Limb (tissue), 2 donors: Measurements from ENCODE around the gene DENND1A.
"Not testable (repeated sequence)": the region's sequence is repeated elsewhere in the genome, so short reads cannot be mapped to it uniquely, and the experiment has no call there.

Experiments used
- DNase-seq, 2 donors: peaks; one replicate each; pipeline ENCODE4 v3.0.0-alpha.2; 2016; ENCODE audit errors: extremely low spot score in 2 of 2

The DENND1A gene

DNA sequence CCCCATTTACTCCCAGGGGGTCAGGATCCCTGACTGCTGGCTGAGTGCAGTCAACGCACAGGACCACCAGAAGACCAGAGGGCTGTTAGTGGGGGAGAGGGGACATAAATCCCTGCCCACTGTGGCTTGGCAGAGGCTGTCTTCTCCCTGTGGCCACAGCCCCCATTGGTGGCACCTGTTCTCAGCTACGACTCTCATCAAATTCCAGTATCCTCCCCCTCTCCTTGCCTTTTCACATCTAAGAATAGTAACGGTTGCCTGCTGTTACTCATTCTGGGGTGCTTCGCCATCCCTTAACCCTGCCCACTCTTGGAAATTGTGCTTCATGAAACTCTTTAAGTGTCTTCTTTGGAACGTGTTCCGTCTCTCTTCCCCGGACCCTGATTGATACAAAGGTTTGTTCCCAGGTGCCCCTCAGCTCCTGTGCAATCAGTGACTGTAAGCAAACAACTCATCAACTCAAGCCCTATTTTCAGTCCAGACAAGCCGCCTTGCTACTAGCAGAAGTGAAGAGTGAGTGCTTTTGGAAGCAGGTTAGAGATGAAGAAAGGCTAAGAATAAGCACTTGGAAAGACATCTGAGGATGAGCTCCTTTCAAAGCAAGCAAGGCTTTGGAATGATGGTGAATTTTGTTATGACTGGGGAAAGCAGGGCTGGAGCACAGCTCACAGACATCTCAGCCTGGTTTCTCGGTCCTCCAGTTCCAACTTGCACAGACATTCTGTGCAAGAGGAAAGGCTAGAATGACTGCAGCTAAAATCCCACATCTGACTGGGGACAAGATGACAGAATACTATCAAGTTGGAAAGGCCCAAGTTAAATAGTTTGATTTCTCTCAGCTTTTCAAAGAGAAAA, 22.9 kb upstream of the DENND1A start:
- DNase-seq: no peak

DNA sequence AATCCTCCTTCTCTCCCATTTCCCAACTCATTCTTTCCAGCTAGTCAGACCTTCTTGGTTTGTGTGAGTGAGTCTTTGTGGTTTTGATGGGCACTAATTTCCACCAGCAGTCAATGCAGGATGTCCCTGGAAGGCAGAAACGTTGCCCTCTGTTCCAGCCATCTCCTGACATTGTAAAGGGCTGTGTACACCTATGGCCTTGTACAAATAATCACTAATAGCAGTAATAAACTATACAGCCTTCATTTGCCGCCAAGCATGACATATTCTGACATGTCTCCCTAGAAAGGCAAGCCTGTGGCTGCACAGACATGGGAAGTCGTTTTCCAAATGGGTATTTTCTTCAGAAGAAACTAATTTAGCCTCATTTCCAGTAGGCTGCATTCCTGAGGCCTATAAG, 18.4 kb upstream of the DENND1A start:
- DNase-seq: no peak

DNA sequence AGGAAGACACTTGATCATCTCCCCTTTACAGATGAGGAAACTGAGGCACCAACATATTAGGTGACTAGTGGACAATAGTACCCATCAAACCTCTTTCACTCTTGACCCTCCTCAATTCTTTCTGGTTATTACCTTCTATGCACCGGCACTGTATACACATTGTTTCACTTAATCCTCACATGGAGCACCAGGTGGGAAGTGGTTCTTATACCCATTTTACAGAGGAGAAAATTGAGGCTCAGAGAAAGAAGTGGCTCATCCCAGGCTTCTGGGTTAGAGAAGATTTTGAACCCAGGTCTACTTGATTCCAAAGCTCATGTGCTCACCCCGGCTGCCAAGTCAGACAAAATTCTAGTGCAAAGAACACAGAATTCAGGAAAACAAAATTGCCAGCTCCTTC, 17.4 kb upstream of the DENND1A start:
- DNase-seq: no peak

DNA sequence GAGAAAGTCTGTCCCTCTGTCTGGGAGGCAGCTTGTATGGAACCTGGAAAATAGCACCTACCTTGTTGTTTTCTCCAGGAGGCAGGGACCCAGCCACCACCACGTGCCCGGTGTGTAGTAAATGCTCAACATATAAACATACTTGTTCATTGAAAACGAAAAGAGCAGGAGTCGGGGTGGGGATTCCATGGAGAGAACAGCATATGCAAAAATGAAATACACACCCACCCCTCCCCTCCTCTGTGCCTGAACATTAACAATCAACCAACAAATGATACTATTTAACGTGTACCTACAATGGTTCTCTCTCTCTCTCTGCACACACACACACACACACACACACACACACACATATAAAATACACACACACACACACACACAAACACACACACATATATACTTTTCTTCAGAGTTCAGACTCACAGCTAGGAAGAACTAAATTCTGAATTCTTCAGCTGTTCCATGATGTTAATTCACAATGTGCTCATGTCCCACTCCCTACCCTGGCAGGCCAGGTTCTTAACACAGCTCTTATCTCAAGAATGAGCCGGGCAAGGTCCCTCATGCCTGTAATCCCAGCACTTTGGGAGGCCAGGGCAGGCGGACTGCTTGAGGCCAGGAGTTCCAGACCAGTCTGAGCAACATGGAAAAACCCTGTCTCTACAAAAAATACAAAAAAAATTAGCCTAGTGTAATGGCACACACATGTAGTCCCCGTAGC, 16.3 kb upstream of the DENND1A start:
- DNase-seq: no peak

DNA sequence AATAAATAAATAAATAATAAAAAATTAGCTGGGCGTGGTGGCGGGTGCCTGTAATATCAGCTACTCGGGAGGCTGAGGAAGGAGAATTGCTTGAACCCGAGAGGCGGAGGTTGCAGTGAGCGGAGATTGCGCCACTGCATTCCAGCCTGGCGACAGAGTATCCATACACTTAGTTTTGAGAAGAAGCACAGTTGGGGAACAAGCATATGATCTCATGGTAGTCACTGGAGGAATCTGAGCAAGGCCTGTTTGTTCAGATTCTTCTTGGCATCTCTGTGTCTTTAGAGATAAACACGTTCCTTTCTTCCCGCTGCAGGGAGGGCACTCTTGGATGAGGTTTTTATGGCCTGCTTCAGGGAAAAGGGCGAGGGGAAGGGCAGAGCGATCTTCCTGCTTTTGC, 15.6 kb upstream of the DENND1A start:
- DNase-seq: no peak

DNA sequence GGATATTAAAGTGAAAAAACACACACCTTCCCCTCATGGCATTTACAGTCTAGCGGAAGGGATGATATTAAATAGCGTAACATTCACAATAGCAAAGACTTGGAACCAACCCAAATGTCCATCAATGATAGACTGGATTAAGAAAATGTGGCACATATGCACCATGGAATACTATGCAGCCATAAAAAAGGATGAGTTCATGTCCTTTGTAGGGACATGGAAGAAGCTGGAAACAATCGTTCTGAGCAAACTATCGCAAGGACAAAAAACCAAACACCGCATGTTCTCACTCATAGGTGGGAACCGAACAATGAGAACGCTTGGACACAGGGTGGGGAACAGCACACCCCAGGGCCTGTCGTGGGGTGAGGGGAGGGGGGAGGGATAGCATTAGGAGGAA, 14.5 kb upstream of the DENND1A start:
- not testable (repeated sequence) for DNase-seq

DNA sequence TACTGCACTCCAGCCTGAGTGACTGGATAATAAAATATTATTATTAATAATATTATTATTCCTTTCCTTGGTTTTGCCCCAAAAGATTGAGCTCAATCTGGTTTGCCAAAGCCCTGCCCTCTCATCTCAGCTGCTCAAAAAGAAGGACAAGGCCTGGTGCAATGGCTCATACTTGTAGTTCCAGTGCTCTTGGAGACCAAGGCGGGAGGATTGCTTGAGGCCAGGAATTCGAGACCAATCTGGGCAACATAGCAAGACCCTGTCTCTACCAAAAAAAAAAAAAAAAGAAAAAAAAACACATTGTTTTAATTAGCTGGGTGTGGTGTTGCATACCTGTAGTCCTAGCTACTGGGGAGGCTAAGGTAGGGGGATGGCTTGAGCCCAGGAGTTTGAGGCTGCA, 13.7 kb upstream of the DENND1A start:
- no peak for DNase-seq

DNA sequence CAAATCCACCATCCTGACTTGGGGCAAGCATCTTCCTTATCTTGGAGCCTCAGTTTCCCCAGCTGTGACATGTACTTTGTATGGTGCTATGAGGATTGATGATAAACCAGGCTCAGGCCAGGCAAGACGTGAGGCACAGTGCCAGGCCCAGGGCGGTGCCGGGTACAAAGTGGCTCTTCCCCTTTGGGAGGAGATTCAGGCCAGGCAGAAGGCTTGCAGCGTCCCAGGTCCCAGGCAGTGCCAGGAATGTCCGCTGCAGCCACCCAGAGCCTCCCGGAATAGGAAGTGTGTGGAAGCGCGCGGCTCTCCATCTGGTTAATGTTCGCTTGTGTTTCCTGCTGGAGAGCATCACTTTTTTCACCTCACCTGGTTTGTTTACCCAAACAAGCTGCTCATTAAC, 12.6 kb upstream of the DENND1A start:
- DNase-seq: no peak

DNA sequence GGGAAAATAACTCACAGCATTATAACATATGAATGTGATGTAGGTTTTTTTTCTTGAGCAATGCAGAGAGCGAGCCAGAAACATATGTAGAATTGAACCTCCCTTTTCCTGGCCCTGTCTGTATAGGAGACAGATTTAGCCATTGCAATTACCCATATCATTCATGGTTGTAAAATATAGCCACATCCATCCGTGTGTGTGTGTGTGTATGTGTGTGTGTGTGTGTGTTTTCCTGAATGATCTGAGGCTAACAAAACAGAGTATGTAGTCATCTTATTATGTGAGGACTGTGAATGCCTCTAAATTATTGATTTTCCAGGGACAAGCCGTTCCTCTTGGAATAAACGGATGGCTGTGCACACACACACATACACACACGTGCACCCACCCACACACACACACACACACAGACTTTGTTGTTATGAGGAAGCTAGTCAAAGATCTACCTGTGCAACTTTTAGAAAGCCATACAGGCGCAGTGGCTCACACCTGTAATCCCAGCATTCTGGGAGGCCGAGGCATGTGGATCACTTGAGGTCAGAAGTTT, 11.7 kb upstream of the DENND1A start:
- peak in 1 of 2 donors; percentile 45 for DNase-seq

DNA sequence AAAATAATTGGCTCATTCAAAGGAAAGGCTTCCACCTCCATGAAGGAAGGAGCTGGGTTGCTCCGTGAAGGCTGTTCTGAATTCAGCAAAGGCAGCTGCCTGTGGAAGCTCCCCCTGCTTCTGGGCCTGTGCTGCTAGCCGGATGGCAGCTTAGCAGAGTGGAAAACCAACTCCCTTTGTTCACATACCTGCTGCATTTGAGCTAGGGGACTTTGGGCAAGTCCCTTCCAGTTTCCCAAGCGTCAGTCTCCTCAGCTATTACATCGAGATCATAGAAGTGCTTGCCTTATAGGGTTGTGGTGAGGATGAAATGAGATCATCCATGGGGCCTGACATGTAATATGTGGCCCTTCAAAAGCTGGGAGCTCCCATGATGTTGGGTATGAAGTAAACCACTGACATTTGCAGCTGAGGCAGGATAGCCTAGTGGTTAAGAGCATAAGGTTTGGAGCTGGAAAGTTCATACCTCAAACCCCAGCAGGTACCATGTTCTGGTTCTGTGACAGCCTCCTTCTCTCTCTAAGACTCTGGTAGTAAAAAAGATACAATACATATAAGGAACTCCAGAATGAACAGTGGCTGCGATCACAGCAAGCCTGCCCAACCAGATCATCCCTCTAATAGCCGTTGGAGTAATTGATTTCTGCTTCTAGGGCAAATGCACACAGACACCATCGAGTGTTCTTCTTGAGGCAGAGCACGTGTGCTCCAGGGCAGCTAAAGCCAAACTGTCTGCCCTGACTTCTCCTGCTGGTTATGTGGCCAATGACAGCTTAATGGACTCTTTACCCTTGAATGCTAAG, 11.0 kb upstream of the DENND1A start:
- no peak for DNase-seq

DNA sequence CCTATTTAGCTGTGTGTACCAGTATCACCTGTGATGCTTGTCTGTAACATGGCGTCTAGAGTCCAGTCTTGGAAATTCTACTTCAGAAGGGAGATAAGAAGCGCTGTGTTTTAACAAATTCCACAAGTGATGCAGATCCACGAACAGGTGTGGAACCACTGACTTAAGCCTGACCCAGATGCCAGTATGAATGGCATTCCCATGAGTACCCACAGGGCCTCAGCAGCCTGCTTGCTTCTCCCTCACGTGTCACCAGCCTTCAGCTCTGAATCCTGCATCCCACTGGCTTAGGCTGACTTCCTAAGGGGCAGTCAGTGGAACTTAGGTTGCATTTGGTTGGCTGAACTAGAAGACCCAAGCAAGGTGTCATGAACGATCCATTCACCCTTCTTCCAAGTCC, 8.5 kb upstream of the DENND1A start:
- DNase-seq: no peak

DNA sequence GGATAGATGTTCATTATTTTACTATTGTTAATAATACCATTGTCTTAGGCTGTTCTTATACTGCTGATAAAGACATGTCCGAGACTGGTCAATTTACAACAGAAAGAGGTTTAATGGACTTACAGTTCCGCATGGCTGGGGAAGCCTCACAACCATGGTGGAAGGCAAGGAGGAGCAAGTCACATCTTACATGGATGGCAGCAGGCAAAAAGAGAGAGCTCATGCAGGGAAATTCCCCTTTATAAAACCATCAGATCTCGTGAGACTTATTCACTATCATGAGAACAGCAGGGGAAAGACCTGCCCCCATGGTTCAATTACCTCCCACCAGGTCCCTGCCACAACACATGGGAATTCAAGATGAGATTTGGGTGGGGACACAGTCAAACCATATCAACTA, 6.6 kb upstream of the DENND1A start:
- DNase-seq: not testable (repeated sequence)

DNA sequence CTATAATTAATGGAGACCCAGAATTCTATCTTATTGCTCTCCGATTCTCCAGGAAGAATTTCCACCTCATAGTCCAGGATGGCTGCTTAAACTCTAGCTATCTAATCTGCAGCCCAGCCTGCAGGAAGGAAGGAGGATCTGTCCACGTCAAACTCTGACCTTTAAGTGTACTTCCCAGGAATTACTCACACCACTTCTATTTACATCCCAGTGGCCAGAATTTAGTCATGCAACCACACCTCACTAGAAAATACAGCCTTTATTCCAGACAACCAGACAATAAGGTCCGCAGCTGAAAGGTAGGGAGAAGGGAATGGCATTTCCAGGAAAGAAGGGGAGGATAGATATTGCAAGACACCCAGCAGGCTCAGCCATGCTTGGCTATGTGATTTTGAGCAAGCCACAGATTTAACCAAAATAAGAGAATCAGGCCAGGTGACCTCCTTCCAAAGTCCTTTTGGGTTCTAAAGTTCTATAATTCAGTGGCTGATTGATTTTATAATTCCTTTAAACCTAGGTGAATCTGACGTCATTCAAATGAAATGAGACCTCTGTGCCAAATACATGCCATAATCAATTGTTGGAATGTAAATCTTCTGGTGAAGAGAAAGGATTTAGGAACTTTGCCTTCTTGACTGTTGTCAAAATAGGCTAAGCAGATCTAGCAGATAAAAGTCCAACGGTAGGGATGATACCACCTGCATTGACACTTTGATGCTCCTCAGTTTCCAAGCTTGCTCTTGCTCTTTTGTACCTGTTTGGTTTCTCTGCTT, 3.7 kb upstream of the DENND1A start:
- no peak for DNase-seq

DNA sequence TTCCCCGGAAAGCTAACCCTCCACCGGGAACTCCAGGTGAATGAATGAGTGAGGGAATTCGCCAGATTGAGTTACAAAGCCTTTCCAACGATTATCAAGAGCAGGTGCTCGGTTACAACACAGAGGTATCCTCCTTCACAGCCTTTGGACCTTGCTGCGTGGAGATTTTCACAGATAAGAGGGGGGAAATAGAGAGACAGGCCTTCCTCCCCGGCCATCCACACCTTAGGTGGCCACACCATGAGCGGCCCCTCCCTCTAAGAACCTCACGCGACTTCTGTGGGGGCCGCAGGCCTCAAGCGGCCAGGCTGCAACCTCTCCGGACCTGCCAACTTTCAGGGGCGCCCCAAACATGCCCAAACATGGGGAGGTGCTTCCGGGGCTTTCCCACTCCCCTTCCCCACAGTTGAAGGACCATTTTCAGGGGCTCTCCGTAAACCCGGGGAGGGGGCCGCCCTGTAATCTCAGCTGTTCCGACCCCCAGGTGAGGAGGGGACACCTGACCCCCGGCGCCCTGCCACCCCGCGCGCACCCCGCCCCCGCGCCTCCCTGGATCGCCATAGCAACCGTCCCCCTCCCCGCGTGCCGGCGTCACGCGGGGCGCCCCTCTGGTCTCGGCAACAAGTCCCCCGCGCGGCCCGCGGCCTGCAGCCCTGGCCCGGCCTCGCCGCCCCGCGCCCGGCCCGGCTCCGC, 603 bp downstream of the DENND1A start:
- no peak for DNase-seq

DNA sequence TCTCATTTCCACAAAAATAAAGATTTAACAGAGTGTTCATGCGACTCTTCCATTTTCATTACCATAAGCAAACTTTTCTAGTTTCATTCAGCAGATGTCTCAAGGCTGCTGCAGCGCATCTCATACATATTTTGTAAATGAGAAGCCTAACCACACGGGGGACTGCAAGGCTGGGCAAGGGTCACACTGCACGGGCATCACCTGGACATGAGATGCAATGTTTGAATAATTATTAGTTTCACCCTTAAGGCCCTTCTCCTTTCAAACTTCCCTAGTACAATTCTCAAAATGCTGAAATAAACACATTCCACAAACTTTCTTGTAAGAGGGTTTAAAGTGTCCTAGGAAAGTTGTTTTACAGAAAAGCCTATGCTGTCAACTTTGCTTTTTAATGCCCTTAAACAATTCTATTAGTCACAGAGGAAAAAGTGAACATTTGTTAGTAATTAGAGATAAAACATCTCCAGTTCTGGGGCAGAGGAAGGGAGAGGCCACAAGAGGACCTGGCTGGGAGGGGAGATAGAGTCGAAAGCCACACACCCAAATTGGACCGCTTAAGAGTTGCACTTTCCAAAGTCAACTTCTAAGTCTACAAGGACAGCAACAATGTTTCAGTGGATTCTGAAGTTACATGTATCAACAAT, 1.3 kb downstream of the DENND1A start:
- DNase-seq: peak in 1 of 2 donors; percentile 4

DNA sequence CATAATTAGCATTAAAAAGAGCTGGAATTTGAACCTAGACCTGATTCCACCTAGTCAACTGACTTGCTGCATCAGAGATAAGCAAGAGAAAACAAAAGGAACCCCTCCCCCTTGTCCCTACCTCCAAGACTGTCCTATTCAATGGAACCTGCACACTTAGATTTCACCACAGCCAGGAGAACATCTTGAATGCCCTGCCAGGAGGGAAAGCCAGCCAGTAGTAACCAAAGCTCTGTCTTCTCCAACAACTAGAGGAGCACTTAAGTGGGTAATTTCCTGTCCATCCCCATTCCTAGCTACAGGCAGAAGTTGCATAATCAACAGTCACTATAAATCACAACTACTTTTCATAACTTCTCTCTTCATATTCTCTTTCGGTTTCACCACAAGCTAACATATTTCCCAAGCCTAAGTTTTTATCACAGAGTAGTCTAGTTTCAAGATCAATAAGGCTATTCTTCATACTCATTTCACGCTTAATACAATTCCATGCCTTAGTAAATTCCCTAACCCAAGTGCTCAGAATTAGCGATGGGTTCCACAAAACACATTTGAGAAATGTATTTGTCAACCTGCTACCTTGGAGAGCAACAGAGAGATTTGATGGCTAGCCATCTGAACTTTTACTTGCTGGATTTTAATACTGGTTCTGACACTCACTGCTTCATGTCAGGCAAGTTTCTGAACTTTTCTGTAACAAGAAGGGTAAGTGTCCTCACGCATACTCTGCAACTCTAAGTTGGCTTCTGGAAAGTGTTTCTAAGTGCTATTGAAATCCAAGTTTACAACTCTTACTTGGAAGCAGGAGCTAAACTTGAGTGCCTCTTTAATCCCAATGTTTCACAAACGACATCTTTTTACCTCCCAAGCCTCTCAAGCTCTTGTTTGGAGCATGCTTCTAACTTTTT, 2.0 kb downstream of the DENND1A start:
- no peak for DNase-seq

DNA sequence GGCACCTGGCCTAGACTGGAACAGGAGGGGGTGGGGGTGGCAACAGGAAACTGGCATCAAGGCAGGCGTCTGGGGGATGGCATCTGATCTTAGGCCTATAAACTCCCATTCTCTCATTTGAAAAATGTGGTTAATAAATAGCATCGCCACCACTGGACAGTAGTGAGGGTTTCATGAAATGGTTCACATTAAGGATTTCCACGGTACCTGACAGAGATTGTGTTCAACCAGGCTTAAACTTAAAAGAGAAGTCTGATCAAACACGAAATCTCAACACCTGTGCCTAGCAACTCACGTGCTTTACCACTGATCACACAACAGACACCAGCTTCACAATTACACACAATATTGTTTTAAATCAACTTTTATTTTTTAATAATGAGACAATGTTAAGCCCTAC, 3.0 kb downstream of the DENND1A start:
- no peak for DNase-seq

DNA sequence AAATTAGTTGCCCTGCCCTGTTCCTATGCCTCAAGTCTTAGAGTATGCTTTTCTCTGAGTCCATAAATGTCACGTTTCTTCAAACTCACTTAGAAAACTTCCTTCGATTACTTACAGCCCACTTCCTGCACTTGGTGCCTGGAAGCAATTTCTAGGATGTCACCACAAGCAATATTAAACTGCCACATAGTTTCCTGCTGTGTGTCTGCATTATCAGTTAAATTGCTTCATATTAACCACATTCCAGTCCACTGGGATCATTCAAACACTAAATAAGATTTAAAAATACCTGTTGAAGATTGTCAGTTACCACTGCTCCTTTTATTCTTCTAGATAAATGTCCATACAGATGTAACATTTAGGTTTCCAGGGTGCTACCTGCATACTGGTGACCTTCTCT, 4.1 kb downstream of the DENND1A start:
- no peak for DNase-seq

DNA sequence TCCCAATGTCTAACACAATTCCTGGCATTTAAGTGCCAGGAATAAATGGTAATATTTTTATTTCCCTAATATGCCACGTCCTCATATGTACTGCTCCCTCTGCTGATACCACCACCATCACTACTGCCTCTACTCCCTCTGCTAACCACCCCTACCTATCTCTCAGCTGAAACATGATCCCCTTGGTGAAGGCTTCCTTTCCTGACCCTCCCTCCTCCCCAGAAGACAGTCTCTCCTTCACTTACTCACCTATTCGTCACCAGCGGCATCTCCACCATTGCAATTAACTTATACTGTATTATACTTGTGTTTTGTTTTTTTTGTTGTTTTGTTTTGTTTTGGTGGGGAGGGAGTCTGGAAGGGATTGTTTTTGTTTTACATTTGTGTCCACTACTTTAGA, 4.8 kb downstream of the DENND1A start:
- no peak for DNase-seq
